H7 (cell line): ENCODE results near the gene YEATS4. TPM values are rescaled to one million over a fixed set of nuclear protein-coding genes. Genes with fewer than 3 reads are reported as not detected.
A peak's percentile ranks its signal among the peaks of the same experiment; 100 is the strongest.

Experiments
- DNase-seq: peaks from one replicate; pipeline ENCODE4 v3.0.0; 2012
- H3K27me3 ChIP-seq: 2 replicates; pipeline ENCODE4 v1.6.0; 2011; ENCODE audit warnings: mild to moderate bottlenecking, low read length; ENCODE audit not compliant: control insufficient read depth, insufficient read depth
- H3K36me3 ChIP-seq: replicated peaks from 2 replicates; pipeline ENCODE4 v1.5.1; 2011; ENCODE audit warnings: low read length; ENCODE audit not compliant: control insufficient read depth, insufficient read depth
- H3K4me3 ChIP-seq: 2 replicates; pipeline ENCODE4 v1.5.1; 2011; ENCODE audit warnings: low read depth, mild to moderate bottlenecking, control low read depth, low read length, moderate library complexity; ENCODE audit not compliant: insufficient read depth
- total RNA-seq: library from RNA; depleted of rRNA; stranded (reverse); fragments of >200 nt; shearing (Covaris generic); gene quantifications from 2 replicates; pipeline ENCODE4 v1.2.3, GENCODE V29; 2014

The YEATS4 gene
- total RNA-seq, 1 experiment from 2014 or later: 45.8 TPM

DNA sequence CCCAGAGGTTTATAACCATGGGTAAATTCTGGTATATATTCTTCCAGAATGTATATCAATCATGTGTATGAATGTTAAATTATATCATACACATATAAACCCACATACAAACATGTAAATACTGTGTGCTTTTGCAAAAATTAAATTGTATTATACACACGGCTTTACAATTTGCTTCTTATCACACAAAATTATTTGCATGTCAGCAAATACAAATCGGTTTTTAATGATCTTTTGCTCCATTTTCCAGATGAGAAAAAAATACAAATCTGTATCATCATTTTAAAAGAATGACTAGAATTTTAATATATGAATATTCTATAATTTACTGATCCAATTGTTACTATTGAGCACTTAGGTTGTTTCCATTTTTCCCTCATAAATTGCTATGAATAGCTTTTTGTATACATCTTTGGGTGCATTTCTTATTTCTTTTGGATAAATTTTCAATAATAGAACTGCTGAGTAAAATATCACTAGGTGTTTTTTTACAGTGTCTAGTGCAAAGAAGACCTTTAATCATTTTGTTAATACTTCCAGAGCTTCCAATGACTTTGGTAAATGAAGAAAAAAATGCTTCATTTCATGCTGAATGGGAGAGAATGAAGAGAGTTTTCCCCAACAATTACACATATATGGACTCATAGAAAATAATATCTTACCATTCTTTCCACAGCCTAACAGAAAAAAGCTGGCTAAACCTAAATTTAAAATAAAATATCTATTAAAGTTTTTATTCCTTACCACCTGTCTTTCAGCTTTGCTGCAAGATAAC, 7.9 kb upstream of the YEATS4 start:
- Histone ChIP-seq H3K27me3 (no peaks in the 10 kb centered on the region), H3K36me3 (no peaks in the 10 kb centered on the region)
- no peak for DNase-seq

DNA sequence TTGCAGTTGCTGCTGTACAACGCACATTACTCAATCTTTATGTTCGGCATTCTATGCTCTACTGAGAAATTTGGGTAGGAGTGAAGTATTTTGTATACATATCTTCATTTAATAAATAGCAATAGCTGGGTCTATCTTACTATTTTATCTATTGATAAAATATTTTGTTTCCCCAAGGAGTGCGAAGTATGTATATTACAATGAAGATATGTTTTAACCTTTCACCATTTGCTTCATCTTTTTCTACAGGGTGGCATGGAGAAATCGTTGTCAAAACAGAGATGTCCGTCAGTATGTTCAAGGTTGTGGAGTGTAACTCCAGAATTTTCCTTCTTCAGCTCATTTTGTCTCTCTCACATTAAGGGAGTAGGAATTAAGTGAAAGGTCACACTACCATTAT, 6.6 kb upstream of the YEATS4 start:
- no peaks in the 10 kb centered on the region for H3K27me3 ChIP-seq
- no peak overlapping the region for H3K4me3 ChIP-seq
- DNase-seq: no peak
- H3K36me3 ChIP-seq: no peaks in the 10 kb centered on the region

More for the DNA sequence above, 7.9 kb upstream of the YEATS4 start:
- H3K4me3 ChIP-seq: no peak overlapping the region

DNA sequence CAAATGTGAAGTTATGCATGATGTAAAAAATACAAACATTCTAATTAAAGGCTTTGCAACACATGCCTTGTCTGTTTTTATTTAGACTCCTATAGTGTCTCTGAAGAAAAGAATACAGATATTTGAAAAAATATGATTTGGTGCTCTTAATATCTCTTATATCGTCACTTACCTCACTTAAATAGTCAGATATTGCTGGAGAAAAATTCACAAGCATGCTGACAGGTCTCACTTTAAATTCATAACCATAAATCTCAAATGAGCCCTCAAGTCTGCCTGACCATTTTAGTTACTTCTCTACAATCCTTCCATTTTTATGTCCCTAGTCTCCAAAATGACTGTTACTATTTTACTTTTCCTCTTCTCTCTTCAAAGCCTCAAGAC, 5.4 kb upstream of the YEATS4 start:
- H3K4me3 ChIP-seq: no peak overlapping the region
- no peaks in the 10 kb centered on the region for H3K27me3 ChIP-seq
- no peaks in the 10 kb centered on the region for H3K36me3 ChIP-seq
- DNase-seq: no peak

DNA sequence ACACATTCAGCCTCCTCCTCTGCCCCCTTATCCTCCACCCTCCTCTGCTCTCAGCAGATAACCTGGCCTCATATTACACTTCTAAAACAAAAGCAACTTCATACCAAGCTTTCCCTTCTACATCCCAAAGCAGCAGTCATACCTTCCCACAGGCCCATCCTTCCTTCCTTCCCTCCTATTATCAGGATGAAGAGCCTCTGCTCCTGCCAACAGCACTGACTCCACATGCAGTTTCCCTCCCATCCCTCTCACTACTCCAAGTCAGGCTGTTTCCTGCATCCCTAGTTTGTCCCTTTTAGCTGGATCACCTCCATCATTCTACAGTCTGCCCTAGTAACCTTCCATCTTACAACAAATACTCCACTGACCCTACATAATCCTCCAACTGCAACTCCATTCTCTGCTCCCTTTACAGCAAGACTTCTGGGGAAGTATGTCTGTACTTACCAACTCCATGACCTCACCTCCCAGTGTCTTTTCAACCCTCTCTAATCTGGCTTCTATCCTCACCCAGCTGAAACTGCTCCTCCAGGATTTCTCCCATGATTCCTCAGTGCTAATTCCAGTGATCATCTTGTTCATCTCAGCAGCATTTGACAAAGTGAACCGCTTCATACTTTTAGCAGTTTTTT, 4.9 kb upstream of the YEATS4 start:
- Histone ChIP-seq H3K27me3 (no peaks in the 10 kb centered on the region), H3K4me3 (no peak overlapping the region), H3K36me3 (no peaks in the 10 kb centered on the region)
- DNase-seq: peak; percentile 23

DNA sequence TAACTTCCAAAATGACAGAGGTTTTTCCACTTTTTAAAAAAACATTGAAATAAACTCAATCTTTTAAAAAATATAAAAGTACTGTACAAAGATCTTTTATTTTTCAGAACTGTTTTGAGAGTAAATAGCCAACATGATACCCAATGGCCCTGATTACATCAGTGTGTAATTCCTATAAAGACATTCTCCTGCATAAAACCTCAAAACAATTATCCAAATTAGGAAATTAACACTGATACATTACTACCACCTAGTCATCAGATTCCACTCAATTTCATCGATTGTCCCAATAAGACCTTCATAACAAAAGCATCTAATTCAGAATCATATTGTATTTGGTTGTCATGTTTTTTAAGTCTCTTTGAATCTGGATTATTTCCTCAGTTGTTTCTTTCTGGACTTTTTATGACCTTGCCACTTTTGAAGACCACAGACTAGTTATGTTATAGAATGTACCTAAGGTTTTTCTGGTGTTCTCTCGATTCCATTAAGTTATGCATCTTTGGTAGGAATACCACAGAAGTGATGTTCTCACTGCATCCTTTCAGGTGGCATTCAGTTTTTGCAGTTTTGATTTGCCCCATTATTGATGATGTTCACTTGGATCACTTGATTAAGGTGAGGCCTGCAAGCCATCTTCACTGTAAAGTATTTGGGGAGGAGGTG, 4.0 kb upstream of the YEATS4 start:
- no peaks in the 10 kb centered on the region for H3K36me3 ChIP-seq
- no peak for DNase-seq
- H3K27me3 ChIP-seq: no peaks in the 10 kb centered on the region
- no peak overlapping the region for H3K4me3 ChIP-seq

DNA sequence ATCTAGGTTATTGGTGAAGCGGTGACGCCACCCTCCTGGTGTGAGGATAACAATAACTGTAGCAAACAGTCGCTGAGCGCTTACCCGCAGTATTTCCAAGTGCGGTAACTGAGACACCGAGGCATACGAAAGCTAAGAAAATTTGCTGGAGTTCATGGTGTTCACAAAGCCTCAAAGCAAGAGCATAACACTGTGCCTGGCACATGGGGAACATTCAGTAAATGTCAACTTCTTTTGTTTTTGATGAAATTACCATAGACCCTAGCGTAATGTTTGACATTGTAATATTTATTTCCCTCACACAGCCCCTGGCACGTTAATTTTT, 767 bp downstream of the YEATS4 start:
- no peaks in the 10 kb centered on the region; the same call in 1 of the 2 replicates for H3K36me3 ChIP-seq
- peak overlapping the region; percentile 89 for H3K4me3 ChIP-seq
- no peaks in the 10 kb centered on the region for H3K27me3 ChIP-seq
- no peak for DNase-seq

DNA sequence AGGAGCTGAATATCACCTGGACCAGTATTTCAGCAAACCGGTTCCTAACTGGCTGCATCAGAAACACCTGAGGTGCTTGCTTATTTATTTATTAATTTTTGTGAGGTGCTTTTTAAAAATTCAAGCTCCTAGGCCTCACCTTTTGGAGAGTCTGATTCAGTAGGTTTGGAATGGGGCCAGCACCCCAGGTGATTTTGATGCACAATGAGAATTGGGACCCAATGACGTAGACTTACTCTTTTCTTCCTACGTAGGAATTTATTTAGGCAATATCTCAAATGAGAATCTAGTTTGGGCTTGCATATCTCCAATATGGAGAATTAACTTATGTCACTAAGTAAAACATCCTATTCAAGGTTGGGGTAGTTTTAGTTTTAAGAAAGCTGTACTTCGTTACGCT, 7.3 kb downstream of the YEATS4 start:
- DNase-seq: no peak
- Histone ChIP-seq H3K36me3 (peaks cover 10% of the 10 kb centered on the region), H3K27me3 (no peaks in the 10 kb centered on the region), H3K4me3 (no peak overlapping the region)

DNA sequence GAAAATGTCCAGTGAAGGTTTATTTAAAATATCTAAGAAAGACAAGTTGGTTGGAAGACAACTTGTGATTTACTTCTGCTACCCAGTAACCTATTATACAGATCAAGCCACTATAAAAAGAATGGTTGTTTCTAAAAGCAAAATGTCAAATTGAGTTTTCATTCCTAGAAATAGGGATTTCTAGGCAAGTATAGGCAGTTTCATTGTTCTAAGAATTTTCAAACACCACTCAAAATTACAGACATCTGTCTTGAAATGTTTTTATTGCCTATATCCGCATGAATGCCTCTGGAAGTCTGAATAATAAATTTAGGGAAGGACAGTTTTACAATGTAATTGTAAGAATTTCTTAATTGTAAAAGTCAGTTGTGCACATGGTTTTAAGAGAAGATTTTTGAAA, 8.6 kb downstream of the YEATS4 start:
- no peak for DNase-seq
- Histone ChIP-seq H3K4me3 (no peak overlapping the region), H3K36me3 (peaks cover 12% of the 10 kb centered on the region), H3K27me3 (no peaks in the 10 kb centered on the region)

DNA sequence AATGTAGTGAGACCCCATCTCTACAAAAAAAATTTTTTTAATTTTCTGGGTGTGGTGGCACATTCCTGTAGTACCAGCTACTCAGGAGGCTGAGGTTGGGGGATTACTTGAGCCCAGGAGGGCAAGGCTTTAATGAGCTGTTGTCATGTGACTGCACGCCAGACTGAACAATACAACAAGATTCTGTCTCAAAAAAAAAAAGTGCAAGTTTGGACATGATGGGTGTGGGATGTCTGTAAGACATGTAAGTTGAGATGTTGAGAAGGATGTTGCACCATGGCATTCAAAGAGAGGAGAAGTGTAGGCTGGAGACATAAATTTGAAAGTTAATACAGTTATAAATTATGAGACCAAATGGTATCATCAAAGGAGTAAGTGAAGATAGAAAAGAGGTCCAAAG, 23.5 kb downstream of the YEATS4 start:
- DNase-seq: no peak
- Histone ChIP-seq H3K4me3 (no peak overlapping the region), H3K36me3 (no peaks in the 10 kb centered on the region; the same call in 1 of the 2 replicates), H3K27me3 (no peaks in the 10 kb centered on the region)

DNA sequence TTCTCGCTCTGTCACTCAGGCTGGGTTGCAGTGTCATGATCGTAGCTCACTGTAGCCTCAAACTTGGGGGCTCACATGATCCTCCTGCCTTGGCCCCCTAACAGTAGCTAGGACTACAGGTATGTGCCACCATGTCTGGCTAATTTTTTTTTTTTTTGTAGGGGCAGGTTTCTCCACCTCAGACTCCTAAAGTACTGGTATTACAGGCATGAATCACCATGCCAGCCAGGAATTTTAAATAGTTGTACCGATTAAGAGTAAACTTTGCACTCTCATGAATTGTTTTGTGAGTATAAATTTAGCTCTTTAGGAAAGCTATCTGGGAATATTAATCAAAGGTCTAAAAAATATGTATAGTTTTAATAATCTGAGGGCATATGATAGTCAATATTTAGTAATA, 25.5 kb downstream of the YEATS4 start:
- Histone ChIP-seq H3K4me3 (no peak overlapping the region), H3K36me3 (no peaks in the 10 kb centered on the region; the same call in 1 of the 2 replicates), H3K27me3 (no peaks in the 10 kb centered on the region)
- DNase-seq: no peak

DNA sequence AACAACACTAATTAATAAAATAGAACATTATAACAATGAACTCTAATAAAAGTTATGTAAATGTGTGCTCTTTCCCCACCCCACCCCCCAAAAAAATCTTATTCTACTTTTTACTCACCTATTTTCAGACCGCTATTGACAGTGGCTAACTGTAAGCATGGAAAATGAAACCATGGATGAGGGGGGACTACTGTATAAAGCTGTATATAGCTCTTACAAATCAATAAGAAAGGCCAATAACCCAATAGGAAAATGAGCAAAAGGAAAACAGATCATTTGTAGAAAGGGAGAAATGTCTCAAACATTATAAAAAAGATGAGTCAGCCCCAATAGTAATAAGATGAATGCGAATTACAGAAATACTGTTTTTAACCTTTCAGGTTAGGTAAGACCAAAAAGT, 27.4 kb downstream of the YEATS4 start:
- DNase-seq: no peak

DNA sequence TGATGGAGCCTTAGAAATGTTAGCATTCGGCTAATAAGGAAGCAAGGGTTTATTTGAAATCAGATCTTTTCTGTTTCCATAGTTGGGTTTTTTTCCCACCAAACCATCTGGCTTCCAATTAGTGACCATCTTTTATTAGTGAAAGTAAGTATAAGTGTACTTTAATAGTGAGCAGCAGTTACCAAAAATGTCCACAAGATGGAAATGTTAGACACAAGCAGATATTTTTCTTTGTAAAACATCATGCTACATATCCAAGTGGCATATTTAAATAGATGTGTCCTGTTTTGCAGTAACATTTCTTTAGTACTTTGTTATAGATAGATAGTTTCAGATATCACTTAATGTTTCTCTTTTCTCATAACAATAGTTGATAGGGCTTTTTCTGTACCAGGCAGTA, 28.8 kb downstream of the YEATS4 start:
- Histone ChIP-seq H3K36me3 (no peaks in the 10 kb centered on the region; the same call in 1 of the 2 replicates), H3K27me3 (no peaks in the 10 kb centered on the region), H3K4me3 (no peak overlapping the region)
- DNase-seq: no peak

More for the DNA sequence above, 27.4 kb downstream of the YEATS4 start:
- no peak overlapping the region for H3K4me3 ChIP-seq
- H3K27me3 ChIP-seq: no peaks in the 10 kb centered on the region
- H3K36me3 ChIP-seq: no peaks in the 10 kb centered on the region; the same call in 1 of the 2 replicates

DNA sequence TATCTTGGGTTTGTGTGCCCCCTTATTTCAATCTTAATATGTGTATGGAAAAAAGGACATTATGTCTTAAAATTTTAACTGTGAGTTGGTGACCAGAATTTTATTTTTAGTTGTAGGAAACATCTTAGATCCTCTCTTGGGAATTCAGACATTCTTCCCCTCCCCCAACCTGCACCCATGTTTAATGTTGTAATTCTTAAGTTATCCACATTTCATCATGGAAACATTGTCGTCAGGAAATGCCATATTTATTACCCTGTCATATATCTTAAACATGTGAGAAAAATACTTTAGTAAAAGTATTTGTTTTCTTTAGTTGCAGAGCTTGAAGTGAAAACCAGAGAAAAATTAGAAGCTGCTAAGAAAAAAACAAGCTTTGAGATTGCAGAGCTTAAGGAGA, 30.3 kb downstream of the YEATS4 start:
- H3K36me3 ChIP-seq: no peaks in the 10 kb centered on the region; the same call in 1 of the 2 replicates
- no peak overlapping the region for H3K4me3 ChIP-seq
- no peaks in the 10 kb centered on the region for H3K27me3 ChIP-seq
- no peak for DNase-seq

DNA sequence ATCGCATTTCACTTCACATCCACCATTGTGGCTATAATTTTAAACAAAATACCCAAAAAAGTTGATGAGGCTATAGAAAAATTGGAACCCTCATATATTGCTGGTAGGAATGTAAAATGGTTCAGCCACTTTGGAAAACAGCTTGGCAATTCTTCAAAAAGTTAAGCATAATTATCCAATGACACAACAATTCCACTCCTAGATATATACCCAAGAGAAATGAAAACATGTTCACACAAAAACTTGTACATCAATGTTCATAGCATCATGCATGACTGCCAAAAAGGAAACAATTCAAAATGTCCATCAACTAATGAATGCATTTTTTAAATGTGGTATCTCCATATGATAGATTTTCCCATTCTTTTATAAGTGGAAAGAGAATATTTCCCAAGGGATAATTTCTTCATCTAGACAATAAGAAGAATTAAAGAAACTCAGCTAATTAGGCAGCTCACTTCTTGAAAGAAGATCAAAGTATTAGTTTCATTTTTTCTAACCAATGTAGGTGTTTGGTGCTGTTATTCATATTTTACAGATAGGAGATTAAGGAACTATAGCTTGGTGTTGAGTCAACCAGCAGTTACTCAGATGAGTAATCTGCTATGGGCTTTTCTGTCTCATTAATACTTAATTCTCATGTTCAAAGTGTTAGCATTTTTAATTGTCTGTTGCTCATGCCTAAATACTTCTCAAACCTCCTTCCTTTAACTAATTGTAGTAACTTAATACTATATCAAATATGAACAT, 32.8 kb downstream of the YEATS4 start:
- DNase-seq: no peak
- Histone ChIP-seq H3K27me3 (no peaks in the 10 kb centered on the region), H3K36me3 (no peaks in the 10 kb centered on the region; the same call in none of the 2 replicates), H3K4me3 (no peak overlapping the region)
